ENCODE results near the gene EZH1.

- no peak for TF ChIP-seq EGR1 (IDR thresholded peaks at IDR 0.05)
- no peak for TF ChIP-seq EP300 (IDR thresholded peaks at IDR 0.05; ENCODE audit: borderline replicate concordance)
- TF ChIP-seq TEAD4 (IDR thresholded peaks at IDR 0.05) = no peak
- no peak for TF ChIP-seq REST (IDR thresholded peaks at IDR 0.05; ENCODE audit: low read depth)
- no peak for TF ChIP-seq USF1 (IDR thresholded peaks at IDR 0.05)
- no peak for TF ChIP-seq MAX (IDR thresholded peaks at IDR 0.05)
Observed at GRCh38 chr17:42678951-42679491, 65.8 kb downstream of the EZH1 start.

Measured in Ishikawa (cell line).